ENCODE measurements around the gene SEC11A.
"Not testable (repeated sequence)": the region's sequence is repeated elsewhere in the genome, so short reads cannot be mapped to it uniquely, and the experiment has no call there.

DNA sequence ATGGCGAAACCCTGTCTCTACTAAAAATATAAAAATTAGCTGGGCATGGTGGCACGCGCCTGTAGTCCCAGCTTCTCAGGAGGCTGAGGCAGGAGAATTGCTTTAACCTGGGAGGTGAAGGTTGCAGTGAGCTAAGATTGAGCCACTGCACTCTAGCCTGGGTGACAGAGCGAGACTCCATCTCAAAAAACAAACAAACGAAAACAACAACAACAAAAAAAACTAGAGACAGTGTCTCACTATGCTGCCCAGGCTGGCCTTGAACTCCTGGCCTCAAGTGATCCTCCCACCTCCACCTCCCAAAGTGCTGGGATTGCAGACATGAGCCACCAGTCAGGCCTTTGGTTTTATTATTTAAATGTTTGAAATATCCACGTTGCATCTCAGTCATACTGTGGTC is 35.8 kb upstream of the SEC11A start:
- not testable (repeated sequence) for TF ChIP-seq POLR2A, SPI1, POLR2AphosphoS5 (IDR thresholded peaks at IDR 0.05; ENCODE audit: low read depth, low read length)

Measured in GM12891 (cell line).